GM18502 (cell line): ENCODE measurements around the gene PCDH9.

Experiments used
- ATAC-seq: cut with Tn5 transposase; IDR thresholded peaks from one replicate; pipeline ENCODE4 v1.9.1; 2021; ENCODE audit warnings: mild to moderate bottlenecking; ENCODE audit not compliant: unreplicated experiment, poor library complexity

The PCDH9 gene

DNA sequence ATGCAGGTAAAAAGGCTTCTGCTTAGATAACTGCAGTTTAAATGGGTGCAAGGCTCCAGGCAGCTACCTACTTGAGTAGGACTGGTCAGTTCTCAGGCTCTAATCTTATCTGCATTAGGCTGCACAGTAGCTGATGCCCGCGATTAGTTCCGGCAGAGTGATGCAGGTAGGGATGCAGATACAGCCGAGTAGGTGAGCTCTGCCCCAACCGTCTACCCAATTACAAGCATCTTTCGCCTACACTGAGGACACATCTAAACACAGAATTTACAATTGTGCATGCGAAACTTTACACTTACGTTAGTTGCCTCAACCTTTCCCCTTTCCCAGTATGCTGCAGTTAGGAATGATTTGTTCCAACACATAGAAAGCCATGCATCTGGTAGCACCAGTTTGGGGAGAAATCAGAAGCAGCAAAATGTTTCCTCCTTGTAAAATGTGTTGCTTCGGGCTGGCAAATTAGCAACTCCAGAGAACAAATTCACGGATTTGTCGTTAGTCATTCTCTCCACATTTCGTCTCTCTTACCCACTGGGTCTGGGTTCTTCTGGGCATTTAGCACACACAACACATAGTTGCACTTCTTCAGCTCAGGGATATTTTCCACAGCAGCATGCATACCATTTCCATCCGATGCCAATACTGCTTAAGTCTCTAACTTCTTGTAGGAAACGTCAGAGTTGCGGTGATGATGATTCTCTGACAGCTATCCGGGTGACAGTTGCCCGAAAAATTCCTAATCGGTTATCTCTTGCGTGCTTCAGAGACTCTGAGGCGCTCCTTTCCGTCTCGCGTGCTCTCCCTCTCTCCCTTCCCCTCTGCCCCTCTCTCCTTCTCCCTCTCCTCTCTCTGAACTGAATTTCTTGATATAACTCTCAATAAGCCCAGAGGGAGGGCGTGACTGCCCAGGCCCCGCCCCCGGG is at the start of gene PCDH9:
TSS of gene PCDH9 (minus strand) at position 856 of the 923 bp plus-strand sequence. CDS start 1,896 bp downstream, outside the sequence.
- peak; percentile 5 for ATAC-seq

DNA sequence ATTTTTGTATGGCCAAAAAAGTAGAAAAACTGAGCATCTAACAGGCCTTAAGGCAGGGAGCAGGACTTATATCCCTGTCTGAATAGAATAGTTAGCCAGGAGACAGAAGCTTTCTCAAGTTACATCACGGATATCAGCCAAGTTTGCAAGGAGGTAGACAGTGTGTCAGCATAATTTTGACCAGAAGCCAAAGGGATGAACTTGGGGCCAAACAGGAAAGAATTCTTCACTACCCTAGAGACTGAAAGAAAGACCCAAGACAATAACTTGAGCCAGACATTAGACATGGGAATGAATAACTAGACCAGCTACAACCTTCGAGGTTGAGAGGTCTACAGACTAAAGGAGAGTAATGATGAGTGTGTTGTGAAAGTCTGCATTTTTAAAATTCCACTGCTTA is 48.1 kb upstream of the PCDH9 start:
- no peak for ATAC-seq

- no peak for ATAC-seq
These were observed 47.4 kb upstream of the PCDH9 start for GRCh38 chr13:67277581-67277980.

- no peak for ATAC-seq
These were observed 45.3 kb upstream of the PCDH9 start for GRCh38 chr13:67275351-67275960.

GRCh38 chr13:67273001-67273400 is 42.9 kb upstream of the PCDH9 start:
- no peak for ATAC-seq

GRCh38 chr13:67267136-67267535 is 37.0 kb upstream of the PCDH9 start:
- ATAC-seq, result no peak

- no peak for ATAC-seq
These were observed 29.1 kb upstream of the PCDH9 start for GRCh38 chr13:67259208-67259607.

DNA sequence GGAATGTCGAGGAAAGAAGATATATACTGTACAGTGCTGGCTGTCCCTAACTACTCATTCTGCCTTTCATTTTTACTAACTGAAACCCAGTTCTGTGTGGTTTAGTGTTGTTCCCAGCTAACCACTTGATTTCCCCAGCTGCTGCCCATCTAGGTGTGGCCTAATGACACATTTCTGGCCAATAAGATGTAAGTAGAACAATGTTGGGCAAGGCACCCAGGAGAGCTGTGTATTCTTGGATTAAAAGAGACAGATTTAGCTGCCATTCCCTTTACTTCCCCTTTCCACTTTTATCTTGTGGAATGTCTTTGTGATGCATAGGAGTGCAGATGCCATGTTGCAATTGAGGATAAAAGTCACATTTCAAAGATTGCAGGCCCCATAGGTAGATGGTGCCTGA is 28.3 kb upstream of the PCDH9 start:
- ATAC-seq, result peak; percentile 78

GRCh38 chr13:67238861-67239260 is 8.7 kb upstream of the PCDH9 start:
- ATAC-seq, result no peak

DNA sequence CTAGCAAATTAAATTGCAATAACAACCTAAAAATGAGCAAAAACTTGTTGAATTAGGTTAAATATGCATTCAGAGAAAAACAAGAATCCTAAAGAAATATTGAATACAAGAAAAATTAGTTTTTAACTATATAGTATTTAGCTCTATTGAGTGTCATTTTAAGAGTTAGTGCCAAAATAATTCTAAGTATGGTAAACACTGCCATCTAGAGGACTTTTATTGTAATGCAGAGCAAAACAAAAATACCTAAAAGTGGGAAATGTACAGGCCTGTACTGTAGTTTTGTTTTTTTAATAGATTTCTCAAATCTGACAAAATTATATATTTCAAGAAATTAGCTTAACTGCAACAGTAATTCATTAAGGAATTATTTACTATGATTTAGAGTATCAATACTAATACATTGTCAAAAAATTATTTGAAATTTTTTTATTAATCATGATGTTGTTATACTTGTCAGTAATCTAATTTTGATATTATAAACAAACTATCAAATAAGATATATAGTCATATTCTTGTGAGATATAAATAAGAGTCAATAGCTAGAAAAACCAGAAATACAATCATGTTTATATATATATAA is 8.2 kb upstream of the PCDH9 start:
- ATAC-seq, result peak; percentile 90

GRCh38 chr13:67235265-67235664 is 5.1 kb upstream of the PCDH9 start:
- no peak for ATAC-seq

DNA sequence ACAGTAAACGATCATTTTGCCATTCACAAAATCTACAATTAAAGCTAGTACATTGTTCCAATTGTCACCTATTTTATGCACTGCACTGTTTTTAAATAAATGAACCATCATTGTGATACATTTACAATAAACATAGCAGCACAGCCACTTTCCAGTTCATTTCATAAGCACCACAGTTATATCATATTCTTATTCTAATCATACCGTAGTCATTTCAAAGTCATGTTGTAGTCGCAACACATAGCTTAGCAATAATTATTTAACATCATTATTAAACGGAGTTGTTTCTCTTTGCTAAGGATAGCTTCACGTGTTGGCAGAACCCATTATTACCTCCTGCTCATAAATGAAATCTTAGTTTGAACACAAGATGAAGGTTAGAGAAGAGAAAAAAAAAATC is 2.2 kb upstream of the PCDH9 start:
- ATAC-seq, result no peak

- ATAC-seq, result no peak
These were observed 1.3 kb upstream of the PCDH9 start for GRCh38 chr13:67231289-67232000.

GRCh38 chr13:67230404-67231288 is 510 bp upstream of the PCDH9 start:
- peak; percentile 100 for ATAC-seq

- ATAC-seq, result no peak
These were observed 1.2 kb downstream of the PCDH9 start for GRCh38 chr13:67228916-67229315.

DNA sequence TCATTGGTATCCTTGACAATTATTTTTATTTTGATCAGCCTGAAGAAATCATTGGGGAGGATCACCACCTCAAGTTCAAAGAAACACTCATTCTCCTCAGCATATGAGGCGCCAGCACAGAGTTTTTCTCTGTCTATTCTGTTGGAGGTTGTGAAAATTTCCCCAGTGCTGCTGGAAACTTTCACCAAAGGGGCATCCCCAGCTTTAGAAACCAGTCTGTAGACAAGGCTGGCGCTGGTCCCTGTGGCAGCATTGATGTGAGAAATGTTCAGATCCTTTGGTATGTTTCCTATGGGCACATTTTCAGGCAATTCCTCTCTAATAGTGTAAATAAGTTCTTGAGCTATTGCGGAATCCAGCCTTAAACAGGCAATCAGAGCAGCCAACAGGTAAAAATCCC is 2.1 kb downstream of the PCDH9 start:
- ATAC-seq, result no peak

DNA sequence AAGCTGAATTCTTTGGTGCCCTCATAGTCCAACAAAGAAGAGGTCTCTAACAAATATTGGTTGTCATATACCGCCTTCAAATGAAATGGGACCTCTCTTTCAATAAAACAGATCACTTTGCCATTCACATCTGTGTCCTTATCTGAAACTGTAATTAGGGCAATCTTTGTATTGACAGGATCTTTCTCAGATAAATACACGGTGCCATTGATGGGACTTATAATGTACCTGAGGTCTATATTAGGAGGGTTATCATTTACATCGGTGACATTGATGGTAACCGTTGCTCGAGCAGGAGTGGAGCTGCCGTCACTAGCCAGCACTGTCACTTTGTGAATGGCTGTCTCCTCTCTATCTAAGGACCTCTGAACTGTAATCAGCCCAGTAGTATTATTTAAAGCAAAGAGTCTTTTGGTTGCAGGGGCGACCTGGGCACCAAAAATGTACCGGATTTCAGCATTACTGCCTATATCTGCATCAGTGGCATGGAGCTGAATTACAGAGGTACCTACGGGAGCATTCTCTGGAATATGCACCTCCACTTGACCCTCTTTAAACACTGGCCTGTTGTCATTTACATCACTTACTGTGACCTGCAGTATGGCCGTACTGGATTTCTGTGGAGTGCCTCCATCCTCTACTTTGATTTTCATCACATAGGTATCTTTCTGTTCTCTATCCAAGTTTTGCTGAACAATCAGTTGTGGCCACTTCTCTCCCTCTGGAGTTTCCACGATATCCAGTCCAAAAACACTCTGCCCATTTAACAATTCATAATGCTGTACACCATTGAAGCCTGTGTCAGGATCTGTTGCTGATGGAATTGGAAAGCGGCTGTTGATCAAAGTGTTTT is 2.8 kb downstream of the PCDH9 start:
- ATAC-seq, result no peak

- no peak for ATAC-seq
These were observed 3.4 kb downstream of the PCDH9 start for GRCh38 chr13:67226696-67227095.
